Stimulated activated CD8-positive, alpha-beta memory T cell treated with anti-CD3 and anti-CD28 coated beads, Interleukin-12 subunit alpha, Interleukin-12 subunit beta, amount 100 ng/mL, for 24 hours (primary cell): ENCODE results near the gene SLC24A3.

ENCODE experiments used
- DNase-seq: peaks from one replicate; pipeline ENCODE4 v3.0.0-alpha.2; 2020; ENCODE audit errors: extremely low read depth

SLC24A3 gene

GRCh38 chr20:19502169-19502568 lies 289.7 kb downstream of the SLC24A3 start:
- no peak for DNase-seq

- no peak for DNase-seq
Observed at GRCh38 chr20:19504251-19504650, 291.8 kb downstream of the SLC24A3 start.

GRCh38 chr20:19506021-19506420 lies 293.6 kb downstream of the SLC24A3 start:
- no peak for DNase-seq

GRCh38 chr20:19508449-19508848 lies 296.0 kb downstream of the SLC24A3 start:
- no peak for DNase-seq

- DNase-seq: no peak
Observed at GRCh38 chr20:19510611-19511010, 298.2 kb downstream of the SLC24A3 start.

- no peak for DNase-seq
Observed at GRCh38 chr20:19511931-19512330, 299.5 kb downstream of the SLC24A3 start.

- no peak for DNase-seq
Observed at GRCh38 chr20:19512886-19513677, 300.6 kb downstream of the SLC24A3 start.

- no peak for DNase-seq
Observed at GRCh38 chr20:19515074-19515473, 302.6 kb downstream of the SLC24A3 start.

- DNase-seq: no peak
Observed at GRCh38 chr20:19519466-19519865, 307.0 kb downstream of the SLC24A3 start.

- DNase-seq: no peak
Observed at GRCh38 chr20:19520261-19520660, 307.8 kb downstream of the SLC24A3 start.

- DNase-seq: no peak
Observed at GRCh38 chr20:19522071-19522801, 309.8 kb downstream of the SLC24A3 start.

GRCh38 chr20:19522836-19523590 lies 310.6 kb downstream of the SLC24A3 start:
- no peak for DNase-seq

- no peak for DNase-seq
Observed at GRCh38 chr20:19524691-19525090, 312.2 kb downstream of the SLC24A3 start.

GRCh38 chr20:19527509-19527908 lies 315.1 kb downstream of the SLC24A3 start:
- no peak for DNase-seq

- DNase-seq: no peak
Observed at GRCh38 chr20:19528286-19529030, 316.0 kb downstream of the SLC24A3 start.

- DNase-seq: no peak
Observed at GRCh38 chr20:19530006-19530405, 317.6 kb downstream of the SLC24A3 start.

GRCh38 chr20:19531446-19531845 lies 319.0 kb downstream of the SLC24A3 start:
- no peak for DNase-seq

GRCh38 chr20:19538556-19538955 lies 326.1 kb downstream of the SLC24A3 start:
- no peak for DNase-seq

- no peak for DNase-seq
Observed at GRCh38 chr20:19539191-19539590, 326.7 kb downstream of the SLC24A3 start.

- no peak for DNase-seq
Observed at GRCh38 chr20:19540392-19540791, 327.9 kb downstream of the SLC24A3 start.

- no peak for DNase-seq
Observed at GRCh38 chr20:19543101-19543500, 330.7 kb downstream of the SLC24A3 start.

GRCh38 chr20:19544684-19545083 lies 332.2 kb downstream of the SLC24A3 start:
- no peak for DNase-seq
